DLD1 (cell line): ENCODE results near the gene LPAR1.

Experiments
- in situ Hi-C: cut with HindIII; loops from 2 replicates; pipeline ENCODE4 v1.10.0; 2017; ENCODE audit warnings: low sequenced_read_pairs

Gene LPAR1

GRCh38 chr9:111037708-111038330 is 451 bp downstream of the LPAR1 start:
- in situ Hi-C loops = no loop called here

GRCh38 chr9:111037356-111037707 is 938 bp downstream of the LPAR1 start:
- in situ Hi-C loops = no loop called here

- in situ Hi-C loops = no loop called here
Measured at GRCh38 chr9:111036946-111037345, 1.3 kb downstream of the LPAR1 start.

GRCh38 chr9:111036429-111036789 is 1.9 kb downstream of the LPAR1 start:
- in situ Hi-C loops = no loop called here

GRCh38 chr9:111035543-111036428 is 2.5 kb downstream of the LPAR1 start:
- in situ Hi-C loops = no loop called here

- in situ Hi-C loops = no loop called here
Measured at GRCh38 chr9:111034898-111035539, 3.3 kb downstream of the LPAR1 start.

GRCh38 chr9:111034170-111034897 is 3.9 kb downstream of the LPAR1 start:
- in situ Hi-C loops = no loop called here

GRCh38 chr9:111030492-111030891 is 7.8 kb downstream of the LPAR1 start:
- in situ Hi-C loops = no loop called here

GRCh38 chr9:111029260-111029659 is 9.0 kb downstream of the LPAR1 start:
- in situ Hi-C loops = no loop called here

- in situ Hi-C loops = no loop called here
Measured at GRCh38 chr9:111027798-111028197, 10.5 kb downstream of the LPAR1 start.

GRCh38 chr9:111023128-111023527 is 15.1 kb downstream of the LPAR1 start:
- in situ Hi-C loops = no loop called here

GRCh38 chr9:111020594-111020993 is 17.7 kb downstream of the LPAR1 start:
- in situ Hi-C loops = no loop called here

- in situ Hi-C loops = no loop called here
Measured at GRCh38 chr9:111016426-111017045, 21.7 kb downstream of the LPAR1 start.

GRCh38 chr9:111016016-111016415 is 22.3 kb downstream of the LPAR1 start:
- in situ Hi-C loops = no loop called here

- in situ Hi-C loops = no loop called here
Measured at GRCh38 chr9:111013707-111014106, 24.6 kb downstream of the LPAR1 start.

GRCh38 chr9:111013250-111013649 is 25.0 kb downstream of the LPAR1 start:
- in situ Hi-C loops = no loop called here

- in situ Hi-C loops = no loop called here
Measured at GRCh38 chr9:111008158-111009075, 29.9 kb downstream of the LPAR1 start.

GRCh38 chr9:111005746-111006470 is 32.4 kb downstream of the LPAR1 start:
- in situ Hi-C loops = no loop called here

GRCh38 chr9:111004936-111005335 is 33.3 kb downstream of the LPAR1 start:
- in situ Hi-C loops = no loop called here
